CD4-positive, alpha-beta memory T cell (primary cell): Measurements from ENCODE around the gene NR2C2. TPM values are rescaled to one million over a fixed set of nuclear protein-coding genes. Genes with fewer than 3 reads are reported as not detected.

Experiments
- CTCF ChIA-PET: fragments of 350-600 bp; sonication (Branson Sonifier 250); formaldehyde crosslinking; loops from one replicate; lab custom pipeline; 2021; ENCODE audit warnings: inconsistent platforms; ENCODE audit not compliant: partially characterized antibody; lab: Charles Lee
- POLR2A ChIA-PET: fragments of 350-600 bp; sonication (Branson Sonifier 250); formaldehyde crosslinking; loops from one replicate; lab custom pipeline; 2021; ENCODE audit not compliant: partially characterized antibody; lab: Charles Lee
- DNase-seq, 5 donors: peaks; one replicate each; pipeline versions ENCODE4 v3.0.0 to v3.0.0-alpha.2; 2020 to 2022; ENCODE audit warnings: mixed read lengths in 1 of 5
- H3K27ac ChIP-seq: one replicate; pipeline ENCODE4 v1.7.0; 2013; ENCODE audit warnings: low read depth, low read length
- H3K27me3 ChIP-seq: 2 replicates; pipeline ENCODE4 v1.7.0; 2013; ENCODE audit warnings: mild to moderate bottlenecking, low read length, moderate library complexity; ENCODE audit not compliant: insufficient read depth
- H3K36me3 ChIP-seq: 2 replicates; pipeline ENCODE4 v1.7.0; 2013; ENCODE audit warnings: mild to moderate bottlenecking, low read length, moderate library complexity; ENCODE audit not compliant: insufficient read depth
- H3K4me1 ChIP-seq: 2 replicates; pipeline ENCODE4 v1.7.0; 2013; ENCODE audit warnings: mild to moderate bottlenecking, low read length, moderate library complexity; ENCODE audit not compliant: insufficient read depth
- H3K4me3 ChIP-seq, 2 donors: one replicate each; pipeline ENCODE4 v1.7.0; 2013; ENCODE audit warnings: low read length in 2 of 2, mild to moderate bottlenecking in 1 of 2
- H3K9me3 ChIP-seq, 2 donors: one replicate each; pipeline ENCODE4 v1.7.0; 2013; ENCODE audit warnings: low read length in 2 of 2, control low read depth in 1 of 2; ENCODE audit not compliant: control insufficient read depth in 1 of 2
- H3K27ac Mint-ChIP-seq, 7 donors: one replicate each; pipeline ENCODE4 v1.8.0; 2020 to 2021; ENCODE audit warnings: mixed read lengths in 7 of 7, mild to moderate bottlenecking in 6 of 7, inconsistent platforms in 3 of 7, moderate library complexity in 3 of 7
- H3K27me3 Mint-ChIP-seq, 2 donors: one replicate each; pipeline ENCODE4 v1.8.0; 2020 to 2021; ENCODE audit warnings: mixed read lengths in 2 of 2
- H3K36me3 Mint-ChIP-seq, 2 donors: one replicate each; pipeline ENCODE4 v1.8.0; 2020 to 2021; ENCODE audit warnings: mixed read lengths in 2 of 2, inconsistent platforms in 1 of 2, mild to moderate bottlenecking in 1 of 2
- H3K4me1 Mint-ChIP-seq, 4 donors: one replicate each; pipeline ENCODE4 v1.8.0; 2020 to 2021; ENCODE audit warnings: mixed read lengths in 4 of 4, mild to moderate bottlenecking in 1 of 4
- H3K4me3 Mint-ChIP-seq, 8 donors: one replicate each; pipeline ENCODE4 v1.8.0; 2020 to 2021; ENCODE audit warnings: mixed read lengths in 8 of 8, mild to moderate bottlenecking in 7 of 8, moderate library complexity in 6 of 8, inconsistent platforms in 3 of 8
- H3K9me3 Mint-ChIP-seq, 8 donors: one replicate each; pipeline ENCODE4 v1.8.0; 2020 to 2021; ENCODE audit warnings: mixed read lengths in 8 of 8, mild to moderate bottlenecking in 5 of 8, inconsistent platforms in 3 of 8, moderate library complexity in 1 of 8
- intact Hi-C: fragments of 100-400 bp; cut with micrococcal nuclease; formaldehyde crosslinking; loops from one replicate; pipeline ENCODE4 v1.15.1; 2023
- polyA plus RNA-seq, 2 donors: library from polyadenylated mRNA; unstranded; fragments of 300-500 nt; fragmentation: Illumina TruSeq; gene quantifications; one replicate each; pipeline ENCODE4 v1.2.3, GENCODE V29; 2021
- total RNA-seq, 2 experiments: library from RNA; stranded (reverse); gene quantifications; one replicate each; pipeline ENCODE4 v1.2.3, GENCODE V29; 2021

The NR2C2 gene
- total and polyA plus RNA-seq, 4 experiments from 2014 or later: 5.5 to 103 (median 54.9) TPM

- H3K36me3 Mint-ChIP-seq: peaks cover 13 to 26% of the 10 kb centered on the region in 2 donors
- POLR2A ChIA-PET: interaction anchor here (0.6 kb wide), 1 partner anchor 95 kb away, joined by 4 read pairs; no protein-coding TSS in a partner anchor
- no peak overlapping the region for H3K27ac Mint-ChIP-seq
- intact Hi-C loops: no loop called here
- H3K9me3 ChIP-seq: no peaks in the 10 kb centered on the region
- no peak overlapping the region for H3K27ac ChIP-seq
- peaks cover 23 to 35% (median 35%) of the 10 kb centered on the region in 4 donors for H3K4me1 Mint-ChIP-seq
- H3K4me3 ChIP-seq: no peak overlapping the region
- H3K27me3 Mint-ChIP-seq: no peaks in the 10 kb centered on the region
- DNase-seq: no peak
- H3K27me3 ChIP-seq: no peaks in the 10 kb centered on the region
- H3K4me1 ChIP-seq: no peaks in the 10 kb centered on the region
- H3K36me3 ChIP-seq: no peaks in the 10 kb centered on the region
- peaks cover 0 to 4% (median 0%) of the 10 kb centered on the region in 8 donors for H3K9me3 Mint-ChIP-seq
- no peak overlapping the region for H3K4me3 Mint-ChIP-seq
- CTCF ChIA-PET: interaction anchor here (1.0 kb wide), 1 partner anchor 59 kb away, joined by 3 read pairs; no protein-coding TSS in a partner anchor
Measured at GRCh38 chr3:14980689-14981088, 33.3 kb downstream of the NR2C2 start.

GRCh38 chr3:14984581-14985113 is 37.3 kb downstream of the NR2C2 start:
- Histone ChIP-seq H3K36me3 (no peaks in the 10 kb centered on the region), H3K4me3 (no peak overlapping the region), H3K27ac (no peak overlapping the region), H3K9me3 (no peaks in the 10 kb centered on the region), H3K27me3 (no peaks in the 10 kb centered on the region), H3K4me1 (peaks cover 18% of the 10 kb centered on the region)
- no peak overlapping the region for H3K27ac Mint-ChIP-seq
- DNase-seq: no peak
- peaks cover 14 to 18% of the 10 kb centered on the region in 2 donors for H3K36me3 Mint-ChIP-seq
- no peaks in the 10 kb centered on the region for H3K27me3 Mint-ChIP-seq
- H3K9me3 Mint-ChIP-seq: peaks cover 0 to 4% (median 0%) of the 10 kb centered on the region in 8 donors
- intact Hi-C loops: no loop called here
- CTCF ChIA-PET: interaction anchor here (1.4 kb wide), 1 partner anchor 10 kb away, joined by 4 read pairs; no protein-coding TSS in a partner anchor
- peaks cover 26 to 45% (median 37%) of the 10 kb centered on the region in 4 donors for H3K4me1 Mint-ChIP-seq
- POLR2A ChIA-PET: no interaction called here
- H3K4me3 Mint-ChIP-seq: no peak overlapping the region

GRCh38 chr3:14988988-14989394 is 41.6 kb downstream of the NR2C2 start:
- peaks cover 25% of the 10 kb centered on the region for H3K4me1 ChIP-seq
- intact Hi-C loops: no loop called here
- H3K36me3 ChIP-seq: no peaks in the 10 kb centered on the region
- no peak overlapping the region for H3K27ac ChIP-seq
- DNase-seq: peak in 2 of 5 donors; percentile 1 to 42
- H3K4me1 Mint-ChIP-seq: peaks cover 34 to 67% (median 56%) of the 10 kb centered on the region in 4 donors
- no peaks in the 10 kb centered on the region for H3K27me3 ChIP-seq
- ChIA-PET POLR2A (no interaction called here), CTCF (no interaction called here)
- H3K9me3 Mint-ChIP-seq: peaks cover 0 to 4% (median 0%) of the 10 kb centered on the region in 8 donors
- peaks cover 11 to 12% of the 10 kb centered on the region in 2 donors for H3K36me3 Mint-ChIP-seq
- H3K4me3 ChIP-seq: no peak overlapping the region
- H3K27me3 Mint-ChIP-seq: no peaks in the 10 kb centered on the region
- H3K9me3 ChIP-seq: no peaks in the 10 kb centered on the region
- H3K4me3 Mint-ChIP-seq: no peak overlapping the region
- H3K27ac Mint-ChIP-seq: peak overlapping the region in 4 of 7 donors; percentile 12 to 75 (median 40)

- Histone ChIP-seq H3K4me3 (no peak overlapping the region), H3K9me3 (no peaks in the 10 kb centered on the region), H3K36me3 (no peaks in the 10 kb centered on the region), H3K27ac (no peak overlapping the region), H3K27me3 (no peaks in the 10 kb centered on the region), H3K4me1 (peaks cover 25% of the 10 kb centered on the region)
- Mint-ChIP-seq H3K27me3 (no peaks in the 10 kb centered on the region), H3K4me1 (peaks cover 30 to 63% (median 53%) of the 10 kb centered on the region in 4 donors), H3K27ac (peak overlapping the region in 4 of 7 donors; percentile 29 to 76 (median 49)), H3K4me3 (no peak overlapping the region), H3K36me3 (peaks cover 5% of the 10 kb centered on the region in 2 donors), H3K9me3 (no peaks in the 10 kb centered on the region)
- POLR2A ChIA-PET: no interaction called here
- intact Hi-C loops: no loop called here
- DNase-seq: no peak
- CTCF ChIA-PET: no interaction called here
Measured at GRCh38 chr3:14989943-14990779, 42.8 kb downstream of the NR2C2 start.

- Histone ChIP-seq H3K4me1 (peaks cover 25% of the 10 kb centered on the region), H3K9me3 (no peaks in the 10 kb centered on the region), H3K27ac (no peak overlapping the region), H3K4me3 (no peak overlapping the region), H3K27me3 (no peaks in the 10 kb centered on the region), H3K36me3 (no peaks in the 10 kb centered on the region)
- no peaks in the 10 kb centered on the region for H3K9me3 Mint-ChIP-seq
- no peak overlapping the region for H3K4me3 Mint-ChIP-seq
- no peak for DNase-seq
- H3K36me3 Mint-ChIP-seq: peaks cover 5% of the 10 kb centered on the region in 2 donors
- H3K27ac Mint-ChIP-seq: peak overlapping the region in 3 of 7 donors; percentile 5 to 76 (median 60)
- peaks cover 31 to 66% (median 57%) of the 10 kb centered on the region in 4 donors for H3K4me1 Mint-ChIP-seq
- H3K27me3 Mint-ChIP-seq: no peaks in the 10 kb centered on the region
- POLR2A ChIA-PET: no interaction called here
- CTCF ChIA-PET: no interaction called here
- intact Hi-C loops: no loop called here
Measured at GRCh38 chr3:14990780-14991148, 43.4 kb downstream of the NR2C2 start.

GRCh38 chr3:14991151-14991742 is 43.9 kb downstream of the NR2C2 start:
- no peaks in the 10 kb centered on the region for H3K27me3 ChIP-seq
- Mint-ChIP-seq H3K27me3 (no peaks in the 10 kb centered on the region), H3K27ac (peak overlapping the region in 2 of 7 donors; percentile 29 to 76), H3K4me3 (no peak overlapping the region), H3K36me3 (peaks cover 4 to 5% of the 10 kb centered on the region in 2 donors), H3K4me1 (peaks cover 31 to 63% (median 56%) of the 10 kb centered on the region in 4 donors), H3K9me3 (no peaks in the 10 kb centered on the region)
- H3K4me3 ChIP-seq: no peak overlapping the region
- H3K9me3 ChIP-seq: no peaks in the 10 kb centered on the region
- ChIA-PET POLR2A (no interaction called here), CTCF (no interaction called here)
- no peaks in the 10 kb centered on the region for H3K36me3 ChIP-seq
- peaks cover 24% of the 10 kb centered on the region for H3K4me1 ChIP-seq
- no peak overlapping the region for H3K27ac ChIP-seq
- no peak for DNase-seq
- intact Hi-C loops: no loop called here
